ENCODE results near the gene LHFPL2. TPM values are rescaled to one million over a fixed set of nuclear protein-coding genes. Genes with fewer than 3 reads are reported as not detected.

Gene LHFPL2
- total RNA-seq, 2 donors from 2014 or later, result 15.5 to 18.7 TPM

GRCh38 chr5:78653681-78654366 is 5.3 kb upstream of the LHFPL2 start:
- no peak overlapping the region for H3K4me3 ChIP-seq
- peaks cover 4% of the 10 kb centered on the region for H3K4me1 ChIP-seq
- intact Hi-C loops (cut with DNase I), result no loop called here
- no peaks in the 10 kb centered on the region for H3K27me3 ChIP-seq
- no peaks in the 10 kb centered on the region for H3K36me3 ChIP-seq (replicated peaks in 1 of 2; ENCODE audit: insufficient read depth in 1 of 2, low read depth in 2 of 2)
- DNase-seq (no peak), ATAC-seq (no peak)
- 62% methylated on average over 6 of the region's 6 CpGs for WGBS, 2 donors
- TF ChIP-seq, protein P1, sequence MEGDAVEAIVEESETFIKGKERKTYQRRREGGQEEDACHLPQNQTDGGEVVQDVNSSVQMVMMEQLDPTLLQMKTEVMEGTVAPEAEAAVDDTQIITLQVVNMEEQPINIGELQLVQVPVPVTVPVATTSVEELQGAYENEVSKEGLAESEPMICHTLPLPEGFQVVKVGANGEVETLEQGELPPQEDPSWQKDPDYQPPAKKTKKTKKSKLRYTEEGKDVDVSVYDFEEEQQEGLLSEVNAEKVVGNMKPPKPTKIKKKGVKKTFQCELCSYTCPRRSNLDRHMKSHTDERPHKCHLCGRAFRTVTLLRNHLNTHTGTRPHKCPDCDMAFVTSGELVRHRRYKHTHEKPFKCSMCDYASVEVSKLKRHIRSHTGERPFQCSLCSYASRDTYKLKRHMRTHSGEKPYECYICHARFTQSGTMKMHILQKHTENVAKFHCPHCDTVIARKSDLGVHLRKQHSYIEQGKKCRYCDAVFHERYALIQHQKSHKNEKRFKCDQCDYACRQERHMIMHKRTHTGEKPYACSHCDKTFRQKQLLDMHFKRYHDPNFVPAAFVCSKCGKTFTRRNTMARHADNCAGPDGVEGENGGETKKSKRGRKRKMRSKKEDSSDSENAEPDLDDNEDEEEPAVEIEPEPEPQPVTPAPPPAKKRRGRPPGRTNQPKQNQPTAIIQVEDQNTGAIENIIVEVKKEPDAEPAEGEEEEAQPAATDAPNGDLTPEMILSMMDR (IDR thresholded peaks at IDR 0.05), result no peak
- no peak for TF ChIP-seq POLR2A (IDR thresholded peaks at IDR 0.05)
- H3K27ac ChIP-seq, result no peak overlapping the region
- H3K9me3 ChIP-seq, result no peaks in the 10 kb centered on the region

DNA sequence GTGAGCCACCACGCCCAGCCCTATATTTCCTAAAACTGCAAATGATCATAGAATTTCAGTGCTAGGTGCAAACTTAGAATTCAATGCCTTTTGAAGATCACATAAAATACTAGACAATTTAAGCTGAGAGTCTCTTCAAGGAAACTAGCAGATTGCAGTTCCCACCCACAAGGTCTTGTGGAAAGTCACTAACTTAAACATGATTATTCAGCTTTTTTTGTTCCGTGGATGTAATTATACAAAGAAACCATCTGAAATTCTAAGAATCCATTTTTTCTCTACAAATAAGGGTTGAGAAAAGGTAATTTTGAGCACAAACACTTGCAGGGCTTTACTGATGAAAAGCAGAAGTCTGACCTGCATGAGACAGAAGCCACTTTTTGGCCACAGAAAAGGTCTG is 4.5 kb upstream of the LHFPL2 start:
- Histone ChIP-seq H3K4me1 (peaks cover 4% of the 10 kb centered on the region), H3K27ac (no peak overlapping the region), H3K9me3 (no peaks in the 10 kb centered on the region), H3K36me3 (replicated peaks in 1 of 2; ENCODE audit: insufficient read depth in 1 of 2, low read depth in 2 of 2) (no peaks in the 10 kb centered on the region), H3K4me3 (no peak overlapping the region), H3K27me3 (no peaks in the 10 kb centered on the region)
- 81 to 89% methylated on average over 1 to 2 of the region's 2 CpGs for WGBS, 2 donors
- no peak for ATAC-seq
- TF ChIP-seq, protein P1 (IDR thresholded peaks at IDR 0.05), result no peak
- TF ChIP-seq POLR2A (IDR thresholded peaks at IDR 0.05), result no peak
- intact Hi-C loops (cut with DNase I), result no loop called here
- DNase-seq, result no peak

GRCh38 chr5:78651468-78651867 is 2.9 kb upstream of the LHFPL2 start:
- H3K36me3 ChIP-seq (replicated peaks in 1 of 2; ENCODE audit: insufficient read depth in 1 of 2, low read depth in 2 of 2), result no peaks in the 10 kb centered on the region
- 93 to 97% methylated on average over 2 of the region's 2 CpGs for WGBS, 2 donors
- DNase-seq, result no peak
- no peak overlapping the region for H3K4me3 ChIP-seq
- TF ChIP-seq, protein P1 (IDR thresholded peaks at IDR 0.05), result no peak
- TF ChIP-seq POLR2A (IDR thresholded peaks at IDR 0.05), result no peak
- H3K9me3 ChIP-seq, result no peaks in the 10 kb centered on the region
- H3K4me1 ChIP-seq, result peaks cover 14% of the 10 kb centered on the region
- no peak overlapping the region for H3K27ac ChIP-seq
- ATAC-seq, result no peak
- intact Hi-C loops (cut with DNase I), result no loop called here
- no peaks in the 10 kb centered on the region for H3K27me3 ChIP-seq

- intact Hi-C loops (cut with DNase I), result no loop called here
- TF ChIP-seq, protein P1 (IDR thresholded peaks at IDR 0.05), result no peak
- no peak for TF ChIP-seq POLR2A (IDR thresholded peaks at IDR 0.05)
- Histone ChIP-seq H3K9me3 (no peaks in the 10 kb centered on the region), H3K4me1 (peaks cover 19% of the 10 kb centered on the region), H3K4me3 (no peak overlapping the region), H3K27me3 (no peaks in the 10 kb centered on the region), H3K27ac (no peak overlapping the region), H3K36me3 (replicated peaks in 1 of 2; ENCODE audit: insufficient read depth in 1 of 2, low read depth in 2 of 2) (no peaks in the 10 kb centered on the region)
- 69 to 79% methylated on average over 1 of the region's 1 CpG for WGBS, 2 donors
- ATAC-seq (no peak), DNase-seq (no peak)
Measured at GRCh38 chr5:78650531-78650930, 2.0 kb upstream of the LHFPL2 start.

Data from body of pancreas (tissue), 4 donors.